Ovary (tissue), 9 donors: ENCODE results near the gene LSP1. TPM values are rescaled to one million over a fixed set of nuclear protein-coding genes. Genes with fewer than 3 reads are reported as not detected.

Experiments used
- DNase-seq, 5 donors: peaks; one replicate each; pipeline ENCODE4 v3.0.0-alpha.2; 2019 to 2020
- H3K27ac ChIP-seq, 2 donors: fragments of 200-600 bp; one replicate each; pipeline versions ENCODE4 v1.5.1 to v1.8.0; 2019 to 2022
- H3K27me3 ChIP-seq: fragments of 200-600 bp; one replicate; pipeline ENCODE4 v1.8.0; 2022
- H3K36me3 ChIP-seq: fragments of 200-600 bp; sonication (generic); one replicate; pipeline ENCODE4 v1.5.1; 2019
- H3K4me1 ChIP-seq: one replicate; pipeline ENCODE4 v1.8.1; 2013; ENCODE audit warnings: mild to moderate bottlenecking, moderate library complexity; ENCODE audit not compliant: insufficient read depth
- H3K4me3 ChIP-seq: fragments of 200-600 bp; sonication (generic); one replicate; pipeline ENCODE4 v1.5.1; 2017
- H3K9me3 ChIP-seq, 2 donors: fragments of 200-600 bp in 1 of 2; sonication (generic) in 1 of 2; one replicate each; pipeline versions ENCODE4 v1.5.1 to v1.8.1; 2013 to 2019; ENCODE audit warnings: mild to moderate bottlenecking in 1 of 2, moderate library complexity in 1 of 2
- EP300 ChIP-seq: sonication (generic); formaldehyde crosslinking; IDR thresholded peaks from one replicate; pipeline ENCODE4 v1.6.1; 2017; ENCODE audit warnings: antibody characterized with exemption
- POLR2A ChIP-seq: fragments of 450-650 bp; IDR thresholded peaks from one replicate; pipeline ENCODE4 v1.6.1; 2017; ENCODE audit warnings: antibody characterized with exemption, mild to moderate bottlenecking, moderate library complexity
- WGBS, 3 donors: extraction: QIAGEN DNeasy Blood & Tissue Kit in 1 of 3; methylation state at CpG; one replicate each; pipeline versions ENCODE4 v1.1.5 to v1.1.7; 2013 to 2017; 5-methylcytosine and 5-hydroxymethylcytosine counted together
- intact Hi-C, 4 donors: fragments of 100-400 bp; cut with DNase I; formaldehyde crosslinking; loops; one replicate each; pipeline versions ENCODE4 v1.11.0 to v1.15.1; 2022 to 2023
- polyA plus RNA-seq, 2 donors: library from polyadenylated mRNA; stranded (reverse); fragments of 200-250 nt in 1 of 2; fragments of 350-450 nt in 1 of 2; fragmentation: Illumina TruSeq in 1 of 2; extraction: RNeasy Lipid Tissue Mini Kit (QIAGEN cat#74804) in 1 of 2; gene quantifications; one replicate each; pipeline ENCODE4 v1.2.3, GENCODE V29; 2013 to 2014
- total RNA-seq, 7 donors: library from RNA; depleted of rRNA in 2 of 7; stranded (reverse); fragments of >200 nt in 2 of 7; fragmentation: NEBNext Ultra II Directional in 3 of 7; extraction: Animal tissue kit (Norgen Biotek cat#: 25700) in 3 of 7; gene quantifications; one replicate each; pipeline versions ENCODE4 v1.1.0 to v1.2.4, GENCODE V29; 2016 to 2023
- TF ChIP-seq, protein P1 (sequence below), 3 donors: fragments of 450-650 bp in 2 of 3; fragments of 200-600 bp in 1 of 3; IDR thresholded peaks; one replicate each; pipeline versions ENCODE4 v1.5.1 to v1.8.0; 2016 to 2022; ENCODE audit warnings: antibody characterized with exemption in 3 of 3, mild to moderate bottlenecking in 1 of 3
- donor health status: DM: no; HTN: no; CAD: no; lungs with moderate emphysema.
- donor health status: DM: no; HTN: no; CAD: no.
- donor health status: Bipolar disorder and iron deficiency.
- donor health status: DM: yes; HTN: yes; CAD: no.
- donor health status: DM: no; HTN: no; CAD: no.
- donor health status: DM: yes; HTN: yes; CAD: no.

Gene LSP1
- total and polyA plus RNA-seq, 9 donors = 3.5 to 22.0 (median 9.0) TPM

- H3K4me3 ChIP-seq = no peak overlapping the region
- DNase-seq = no peak
- H3K9me3 ChIP-seq = no peaks in the 10 kb centered on the region
- no peaks in the 10 kb centered on the region for H3K27me3 ChIP-seq
- H3K4me1 ChIP-seq = no peaks in the 10 kb centered on the region
- no peak overlapping the region for H3K27ac ChIP-seq
- TF ChIP-seq, protein P1, sequence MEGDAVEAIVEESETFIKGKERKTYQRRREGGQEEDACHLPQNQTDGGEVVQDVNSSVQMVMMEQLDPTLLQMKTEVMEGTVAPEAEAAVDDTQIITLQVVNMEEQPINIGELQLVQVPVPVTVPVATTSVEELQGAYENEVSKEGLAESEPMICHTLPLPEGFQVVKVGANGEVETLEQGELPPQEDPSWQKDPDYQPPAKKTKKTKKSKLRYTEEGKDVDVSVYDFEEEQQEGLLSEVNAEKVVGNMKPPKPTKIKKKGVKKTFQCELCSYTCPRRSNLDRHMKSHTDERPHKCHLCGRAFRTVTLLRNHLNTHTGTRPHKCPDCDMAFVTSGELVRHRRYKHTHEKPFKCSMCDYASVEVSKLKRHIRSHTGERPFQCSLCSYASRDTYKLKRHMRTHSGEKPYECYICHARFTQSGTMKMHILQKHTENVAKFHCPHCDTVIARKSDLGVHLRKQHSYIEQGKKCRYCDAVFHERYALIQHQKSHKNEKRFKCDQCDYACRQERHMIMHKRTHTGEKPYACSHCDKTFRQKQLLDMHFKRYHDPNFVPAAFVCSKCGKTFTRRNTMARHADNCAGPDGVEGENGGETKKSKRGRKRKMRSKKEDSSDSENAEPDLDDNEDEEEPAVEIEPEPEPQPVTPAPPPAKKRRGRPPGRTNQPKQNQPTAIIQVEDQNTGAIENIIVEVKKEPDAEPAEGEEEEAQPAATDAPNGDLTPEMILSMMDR (IDR thresholded peaks at IDR 0.05) = no peak
- TF ChIP-seq POLR2A (no peak), EP300 (no peak)
- intact Hi-C loops = no loop called here
- H3K36me3 ChIP-seq = no peaks in the 10 kb centered on the region
- WGBS, 3 donors = 94 to 95% (median 94%) methylated on average over 19 of the region's 19 CpGs
Observed at GRCh38 chr11:1823376-1824220, 29.3 kb upstream of the LSP1 start.

- Histone ChIP-seq H3K27ac (no peak overlapping the region), H3K4me1 (no peaks in the 10 kb centered on the region), H3K4me3 (no peak overlapping the region), H3K36me3 (no peaks in the 10 kb centered on the region), H3K27me3 (no peaks in the 10 kb centered on the region), H3K9me3 (no peaks in the 10 kb centered on the region)
- no peak for DNase-seq
- TF ChIP-seq EP300 = no peak
- no peak for TF ChIP-seq POLR2A
- TF ChIP-seq, protein P1 (IDR thresholded peaks at IDR 0.05) = no peak
- 92 to 93% (median 93%) methylated on average over 23 of the region's 23 CpGs for WGBS, 3 donors
- intact Hi-C loops = loop anchor here in 2 of 4 donors (5.0 kb wide), 2 partner anchors 172 to 1262 kb away; partner anchors contain the start of genes LMNTD2 (in 1 of the 2) and RASSF7 (in 1 of the 2)
Observed at GRCh38 chr11:1824221-1825038, 28.5 kb upstream of the LSP1 start.

- H3K27ac ChIP-seq = no peak overlapping the region
- H3K9me3 ChIP-seq = no peaks in the 10 kb centered on the region
- TF ChIP-seq POLR2A = no peak
- TF ChIP-seq, protein P1 (IDR thresholded peaks at IDR 0.05) = no peak
- TF ChIP-seq EP300 = no peak
- no peak for DNase-seq
- H3K27me3 ChIP-seq = no peaks in the 10 kb centered on the region
- no peak overlapping the region for H3K4me3 ChIP-seq
- 77 to 78% (median 78%) methylated on average over 22 to 26 of the region's 26 CpGs for WGBS, 3 donors
- no peaks in the 10 kb centered on the region for H3K36me3 ChIP-seq
- intact Hi-C loops = loop anchor here in 2 of 4 donors (5.0 kb wide), 2 partner anchors 173 to 1263 kb away; partner anchors contain the start of genes LMNTD2 (in 1 of the 2) and RASSF7 (in 1 of the 2)
- H3K4me1 ChIP-seq = no peaks in the 10 kb centered on the region
Observed at GRCh38 chr11:1825039-1825740, 27.7 kb upstream of the LSP1 start.
